CMK (cell line): ENCODE data around the gene YIPF5.

Experiments
- DNase-seq: peaks from one replicate; pipeline ENCODE4 v3.0.0-alpha.2; 2010; ENCODE audit warnings: low read depth

Gene YIPF5

GRCh38 chr5:144122641-144123040 lies 47.8 kb downstream of the YIPF5 start:
- no peak for DNase-seq

GRCh38 chr5:144122081-144122480 lies 48.4 kb downstream of the YIPF5 start:
- DNase-seq: no peak

GRCh38 chr5:144121577-144121976 lies 48.9 kb downstream of the YIPF5 start:
- no peak for DNase-seq

GRCh38 chr5:144120661-144121180 lies 49.7 kb downstream of the YIPF5 start:
- DNase-seq: no peak

- DNase-seq: no peak
Observed at GRCh38 chr5:144117412-144117811, 53.0 kb downstream of the YIPF5 start.

- no peak for DNase-seq
Observed at GRCh38 chr5:144114571-144114970, 55.9 kb downstream of the YIPF5 start.
